ENCODE results near the gene MPND.
A peak's percentile ranks its signal among the peaks of the same experiment; 100 is the strongest.

The MPND gene

DNA sequence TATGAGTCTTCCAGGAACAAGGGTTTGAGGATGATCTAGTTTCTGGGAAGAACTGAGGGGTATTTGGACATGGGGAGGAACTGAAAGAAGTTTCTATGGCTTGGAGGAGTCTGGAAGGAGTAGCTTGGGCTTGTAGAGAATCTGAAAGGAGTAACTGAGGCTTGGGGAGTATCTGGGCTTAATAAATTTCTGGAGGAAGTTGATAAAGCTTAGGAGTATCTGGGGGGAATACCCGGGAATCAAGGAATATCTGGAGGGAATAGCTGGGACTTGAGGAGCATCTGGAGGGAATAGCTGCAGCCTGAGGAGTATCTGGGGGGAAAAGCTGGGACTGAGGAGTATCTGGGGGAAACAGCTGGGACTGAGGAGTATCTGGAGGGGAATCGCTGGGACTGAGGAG, 22.9 kb upstream of the MPND start:
- no peak for DNase-seq (ENCODE audit: low read depth)
- H3K4me3 ChIP-seq (ENCODE audit: low read depth, low read length) = no peak overlapping the region
- TF ChIP-seq, protein P1, sequence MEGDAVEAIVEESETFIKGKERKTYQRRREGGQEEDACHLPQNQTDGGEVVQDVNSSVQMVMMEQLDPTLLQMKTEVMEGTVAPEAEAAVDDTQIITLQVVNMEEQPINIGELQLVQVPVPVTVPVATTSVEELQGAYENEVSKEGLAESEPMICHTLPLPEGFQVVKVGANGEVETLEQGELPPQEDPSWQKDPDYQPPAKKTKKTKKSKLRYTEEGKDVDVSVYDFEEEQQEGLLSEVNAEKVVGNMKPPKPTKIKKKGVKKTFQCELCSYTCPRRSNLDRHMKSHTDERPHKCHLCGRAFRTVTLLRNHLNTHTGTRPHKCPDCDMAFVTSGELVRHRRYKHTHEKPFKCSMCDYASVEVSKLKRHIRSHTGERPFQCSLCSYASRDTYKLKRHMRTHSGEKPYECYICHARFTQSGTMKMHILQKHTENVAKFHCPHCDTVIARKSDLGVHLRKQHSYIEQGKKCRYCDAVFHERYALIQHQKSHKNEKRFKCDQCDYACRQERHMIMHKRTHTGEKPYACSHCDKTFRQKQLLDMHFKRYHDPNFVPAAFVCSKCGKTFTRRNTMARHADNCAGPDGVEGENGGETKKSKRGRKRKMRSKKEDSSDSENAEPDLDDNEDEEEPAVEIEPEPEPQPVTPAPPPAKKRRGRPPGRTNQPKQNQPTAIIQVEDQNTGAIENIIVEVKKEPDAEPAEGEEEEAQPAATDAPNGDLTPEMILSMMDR (conservative IDR thresholded peaks at IDR 0.05; ENCODE audit: low read depth, low read length) = no peak

DNA sequence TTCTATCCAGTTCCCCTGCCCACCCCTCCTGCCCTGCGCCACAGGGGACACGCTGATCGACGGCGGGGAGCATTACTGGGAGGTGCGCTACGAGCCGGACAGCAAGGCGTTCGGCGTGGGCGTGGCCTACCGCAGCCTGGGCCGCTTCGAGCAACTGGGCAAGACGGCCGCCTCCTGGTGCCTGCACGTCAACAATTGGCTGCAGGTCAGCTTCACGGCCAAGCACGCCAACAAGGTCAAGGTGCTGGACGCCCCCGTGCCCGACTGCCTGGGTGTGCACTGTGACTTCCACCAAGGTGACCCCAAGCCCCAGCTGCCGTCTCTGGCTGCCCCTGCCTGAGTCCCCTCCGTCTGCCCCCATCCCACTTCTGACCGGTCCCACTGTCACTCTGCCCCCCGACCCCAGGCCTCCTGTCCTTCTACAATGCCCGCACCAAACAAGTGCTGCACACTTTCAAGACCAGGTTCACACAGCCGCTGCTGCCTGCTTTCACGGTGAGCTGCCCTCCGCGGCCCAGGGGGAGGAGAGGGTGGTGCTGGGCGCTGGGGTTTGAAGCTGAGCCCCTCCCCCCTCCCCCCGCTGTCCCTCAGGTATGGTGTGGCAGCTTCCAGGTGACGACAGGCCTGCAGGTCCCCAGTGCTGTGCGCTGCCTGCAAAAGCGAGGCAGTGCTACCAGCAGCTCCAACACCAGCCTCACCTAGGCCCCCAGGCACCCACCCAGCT, 20.3 kb upstream of the MPND start:
- no peak for DNase-seq (ENCODE audit: low read depth)
- TF ChIP-seq, protein P1 (conservative IDR thresholded peaks at IDR 0.05; ENCODE audit: low read depth, low read length) = no peak
- no peak overlapping the region for H3K4me3 ChIP-seq (ENCODE audit: low read depth, low read length)

DNA sequence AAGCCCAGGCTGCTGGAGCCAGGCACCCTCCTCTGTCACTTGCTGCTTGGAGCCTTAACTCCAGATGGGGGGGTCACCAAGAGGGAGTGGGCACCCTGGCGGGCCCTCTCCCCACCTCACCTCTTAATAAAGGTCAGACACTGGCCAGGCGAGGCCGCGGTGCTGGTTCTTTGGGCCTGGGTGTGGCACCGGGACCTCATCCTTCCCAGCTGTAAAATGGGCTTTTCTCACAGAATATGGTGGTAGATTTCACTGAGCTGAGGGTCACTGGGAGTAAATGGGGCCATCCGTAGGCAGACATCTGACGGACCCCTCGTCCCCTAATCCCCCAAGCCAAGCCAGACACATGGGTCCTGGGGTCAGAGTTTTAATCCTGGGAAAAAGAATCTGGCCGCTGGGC, 19.7 kb upstream of the MPND start:
- DNase-seq (ENCODE audit: low read depth) = no peak
- no peak overlapping the region for H3K4me3 ChIP-seq (ENCODE audit: low read depth, low read length)
- TF ChIP-seq, protein P1 (conservative IDR thresholded peaks at IDR 0.05; ENCODE audit: low read depth, low read length) = no peak

DNA sequence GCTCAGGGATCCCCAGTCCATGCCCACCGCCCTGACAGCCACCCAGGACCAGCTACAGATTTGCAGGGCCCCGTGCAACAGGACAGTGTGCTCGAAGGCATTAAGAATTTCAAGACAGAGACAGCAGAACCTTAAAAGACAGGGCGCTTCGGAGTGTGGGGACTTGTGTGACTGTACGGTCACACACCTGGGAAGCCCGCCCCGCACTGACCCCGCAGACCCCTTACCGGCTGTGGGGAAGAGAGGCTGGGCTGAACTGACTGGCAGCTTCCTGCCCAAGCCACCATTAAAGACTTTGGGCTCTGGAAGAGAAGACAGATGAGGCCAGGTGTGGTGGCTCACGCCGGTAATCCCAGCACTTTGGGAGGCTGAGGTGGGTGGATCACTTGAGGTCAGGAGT, 19.1 kb upstream of the MPND start:
- DNase-seq (ENCODE audit: low read depth) = no peak
- H3K4me3 ChIP-seq (ENCODE audit: low read depth, low read length) = no peak overlapping the region
- TF ChIP-seq, protein P1 (conservative IDR thresholded peaks at IDR 0.05; ENCODE audit: low read depth, low read length) = no peak

DNA sequence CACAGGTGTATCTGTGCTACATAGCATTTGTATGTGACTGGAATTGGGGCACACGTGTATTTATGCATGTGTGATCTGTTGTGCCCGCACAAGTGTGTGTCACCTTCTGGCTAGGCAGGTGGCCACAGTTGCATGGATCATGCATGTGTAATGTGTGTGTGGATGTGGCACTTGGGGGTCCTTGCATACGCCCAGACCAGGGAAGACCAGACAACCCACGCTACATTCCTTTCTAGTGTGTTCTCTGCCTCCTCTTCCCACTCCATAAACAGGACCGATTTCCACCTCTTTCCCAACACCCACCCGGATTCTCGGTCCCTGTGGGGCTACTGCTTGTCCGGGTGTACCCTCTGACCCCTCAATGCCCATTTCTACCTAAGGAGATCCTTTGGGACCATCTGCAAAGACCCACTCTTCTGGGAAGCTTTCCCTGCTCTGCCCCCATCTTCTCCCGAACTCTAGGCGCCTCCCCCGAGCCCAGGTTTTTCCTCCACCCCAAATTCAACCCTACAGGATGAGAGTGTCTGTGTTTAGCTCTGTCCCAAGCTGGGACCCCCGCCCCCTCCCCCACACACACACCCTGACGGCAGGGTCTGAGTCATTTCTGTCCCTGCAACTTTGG, 17.0 kb upstream of the MPND start:
- no peak overlapping the region for H3K4me3 ChIP-seq (ENCODE audit: low read depth, low read length)
- TF ChIP-seq, protein P1 (conservative IDR thresholded peaks at IDR 0.05; ENCODE audit: low read depth, low read length) = no peak
- DNase-seq (ENCODE audit: low read depth) = no peak

DNA sequence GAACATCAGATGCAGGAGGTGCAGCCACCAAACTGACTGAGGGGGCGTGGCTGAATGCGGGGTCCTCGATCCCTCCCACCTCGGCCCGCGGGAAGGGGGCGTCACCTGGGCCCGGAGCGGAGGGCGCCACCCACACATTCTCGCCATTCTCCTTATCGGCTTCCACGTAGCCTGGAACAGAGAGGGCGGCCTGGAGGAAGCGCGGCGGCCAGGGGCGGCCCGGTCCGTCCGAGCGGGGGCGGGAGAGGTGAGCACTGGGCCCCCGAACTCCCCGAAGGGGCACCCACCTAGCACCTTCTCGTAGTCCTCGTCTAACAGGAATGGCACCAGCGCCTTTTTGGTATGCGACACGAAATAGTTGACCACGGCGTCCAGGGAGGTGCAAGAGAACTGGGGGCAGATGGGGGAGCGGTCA, 16.5 kb upstream of the MPND start:
- TF ChIP-seq, protein P1 (conservative IDR thresholded peaks at IDR 0.05; ENCODE audit: low read depth, low read length) = no peak
- DNase-seq (ENCODE audit: low read depth) = no peak
- peak overlapping the region; percentile 20 for H3K4me3 ChIP-seq (ENCODE audit: low read depth, low read length)

Data from choroid plexus epithelial cell (primary cell).